ENCODE data around the gene HSDL2.
"Not testable (repeated sequence)": the region's sequence is repeated elsewhere in the genome, so short reads cannot be mapped to it uniquely, and the experiment has no call there.

Gene HSDL2

GRCh38 chr9:112380102-112380824 is at the start of gene HSDL2:
Gene HSDL2 (plus strand): TSS chr9:112380108. CDS start chr9:112380164, 56 bp downstream.
- DNase-seq (ENCODE audit: low spot score) = no peak

- no peak for DNase-seq (ENCODE audit: low spot score)
Measured at GRCh38 chr9:112331674-112331952, 48.3 kb upstream of the HSDL2 start.

GRCh38 chr9:112332214-112332613 is 47.7 kb upstream of the HSDL2 start:
- DNase-seq (ENCODE audit: low spot score) = peak; percentile 28

- DNase-seq (ENCODE audit: low spot score) = no peak
Measured at GRCh38 chr9:112332674-112332976, 47.3 kb upstream of the HSDL2 start.

- peak; percentile 42 for DNase-seq (ENCODE audit: low spot score)
Measured at GRCh38 chr9:112332977-112333638, 46.8 kb upstream of the HSDL2 start, which contains the start of gene PTBP3. Gene PTBP3 (minus strand): TSS chr9:112333619. CDS start chr9:112297865, 35,754 bp downstream.

- DNase-seq (ENCODE audit: low spot score) = peak; percentile 96
Measured at GRCh38 chr9:112333639-112334431, 46.1 kb upstream of the HSDL2 start.

- peak; percentile 34 for DNase-seq (ENCODE audit: low spot score)
Measured at GRCh38 chr9:112334432-112334841, 45.5 kb upstream of the HSDL2 start.

GRCh38 chr9:112337547-112337946 is 42.4 kb upstream of the HSDL2 start:
- DNase-seq (ENCODE audit: low spot score) = no peak

GRCh38 chr9:112338561-112338960 is 41.3 kb upstream of the HSDL2 start:
- no peak for DNase-seq (ENCODE audit: low spot score)

GRCh38 chr9:112339886-112340285 is 40.0 kb upstream of the HSDL2 start:
- DNase-seq (ENCODE audit: low spot score) = no peak

GRCh38 chr9:112341730-112342129 is 38.2 kb upstream of the HSDL2 start:
- DNase-seq (ENCODE audit: low spot score) = no peak

- DNase-seq (ENCODE audit: low spot score) = peak; percentile 85
Measured at GRCh38 chr9:112348257-112349007, 31.5 kb upstream of the HSDL2 start.

- DNase-seq (ENCODE audit: low spot score) = no peak
Measured at GRCh38 chr9:112349008-112349333, 30.9 kb upstream of the HSDL2 start.

GRCh38 chr9:112351184-112351583 is 28.7 kb upstream of the HSDL2 start:
- DNase-seq (ENCODE audit: low spot score) = no peak

- DNase-seq (ENCODE audit: low spot score) = no peak
Measured at GRCh38 chr9:112352209-112352608, 27.7 kb upstream of the HSDL2 start.

- peak; percentile 68 for DNase-seq (ENCODE audit: low spot score)
Measured at GRCh38 chr9:112354081-112354743, 25.7 kb upstream of the HSDL2 start.

- DNase-seq (ENCODE audit: low spot score) = no peak
Measured at GRCh38 chr9:112355427-112355897, 24.4 kb upstream of the HSDL2 start.

- DNase-seq (ENCODE audit: low spot score) = no peak
Measured at GRCh38 chr9:112360047-112360804, 19.7 kb upstream of the HSDL2 start.

GRCh38 chr9:112361601-112362000 is 18.3 kb upstream of the HSDL2 start:
- DNase-seq (ENCODE audit: low spot score) = peak; percentile 27

- DNase-seq (ENCODE audit: low spot score) = no peak
Measured at GRCh38 chr9:112364761-112365160, 15.1 kb upstream of the HSDL2 start.

GRCh38 chr9:112365257-112365656 is 14.7 kb upstream of the HSDL2 start:
- DNase-seq (ENCODE audit: low spot score) = not testable (repeated sequence)
